Liver (tissue), 9 donors: ENCODE data around the gene AXIN1. TPM values are rescaled to one million over a fixed set of nuclear protein-coding genes. Genes with fewer than 3 reads are reported as not detected.

Source experiments
- DNase-seq: peaks from one replicate; pipeline ENCODE4 v3.0.0-alpha.2; 2017; ENCODE audit warnings: low spot score
- H3K27ac ChIP-seq, 2 donors: one replicate each; pipeline ENCODE4 v1.7.0; 2013; ENCODE audit warnings: inconsistent platforms in 2 of 2, low read length in 2 of 2, control low read depth in 1 of 2, low read depth in 1 of 2, mild to moderate bottlenecking in 1 of 2
- H3K27me3 ChIP-seq, 4 donors: one replicate each; pipeline versions ENCODE4 v1.6.1 to v1.7.0; 2013; ENCODE audit warnings: low read length in 3 of 4, inconsistent platforms in 1 of 4, mild to moderate bottlenecking in 1 of 4, moderate library complexity in 1 of 4; ENCODE audit not compliant: control insufficient read depth in 4 of 4, insufficient read depth in 4 of 4
- H3K36me3 ChIP-seq, 4 donors: one replicate each; pipeline versions ENCODE4 v1.6.1 to v1.7.0; 2013; ENCODE audit warnings: low read length in 3 of 4, mild to moderate bottlenecking in 3 of 4, low read depth in 1 of 4, moderate library complexity in 1 of 4; ENCODE audit not compliant: control insufficient read depth in 4 of 4, insufficient read depth in 3 of 4
- H3K4me1 ChIP-seq, 4 donors: one replicate each; pipeline versions ENCODE4 v1.6.1 to v1.7.0; 2013; ENCODE audit warnings: low read length in 3 of 4, mild to moderate bottlenecking in 3 of 4, moderate library complexity in 1 of 4; ENCODE audit not compliant: control insufficient read depth in 4 of 4, insufficient read depth in 4 of 4
- H3K4me3 ChIP-seq, 3 donors: one replicate each; pipeline versions ENCODE4 v1.6.1 to v1.7.0; 2013; ENCODE audit warnings: low read length in 3 of 3, control low read depth in 1 of 3, low read depth in 1 of 3, mild to moderate bottlenecking in 1 of 3
- H3K9ac ChIP-seq, 2 donors: one replicate each; pipeline ENCODE4 v1.7.0; 2013; ENCODE audit warnings: low read length in 2 of 2, mild to moderate bottlenecking in 2 of 2, moderate library complexity in 2 of 2, control low read depth in 1 of 2, low read depth in 1 of 2
- H3K9me3 ChIP-seq, 4 donors: one replicate each; pipeline versions ENCODE4 v1.6.1 to v1.7.0; 2013; ENCODE audit warnings: low read length in 3 of 4; ENCODE audit not compliant: control insufficient read depth in 4 of 4
- ATF3 ChIP-seq: IDR thresholded peaks from 2 replicates; pipeline ENCODE4 v1.6.1; 2016; ENCODE audit warnings: antibody characterized with exemption
- CTCF ChIP-seq: fragments of 150-350 bp; IDR thresholded peaks from 2 replicates; pipeline ENCODE4 v1.5.1; 2017; ENCODE audit warnings: improper control_type of control experiment, low read depth, low read length; ENCODE audit not compliant: missing input control
- EGR1 ChIP-seq, 2 donors: IDR thresholded peaks; 2 replicates each; pipeline ENCODE4 v1.6.1; 2016 to 2018; ENCODE audit warnings: antibody characterized with exemption in 2 of 2, low read depth in 2 of 2
- FOXA1 ChIP-seq: IDR thresholded peaks from 2 replicates; pipeline ENCODE4 v1.6.1; 2016; ENCODE audit warnings: antibody characterized with exemption
- FOXA2 ChIP-seq: IDR thresholded peaks from 2 replicates; pipeline ENCODE4 v1.6.1; 2016; ENCODE audit warnings: antibody characterized with exemption
- GABPA ChIP-seq, 2 donors: IDR thresholded peaks in 1 of 2; conservative IDR thresholded peaks in 1 of 2; 2 replicates each; pipeline ENCODE4 v1.6.1; 2016; ENCODE audit warnings: antibody characterized with exemption in 2 of 2, mild to moderate bottlenecking in 1 of 2, moderate library complexity in 1 of 2
- HNF4A ChIP-seq, 2 donors: conservative IDR thresholded peaks; 2 replicates each; pipeline ENCODE4 v1.6.1; 2016; ENCODE audit warnings: antibody characterized with exemption in 2 of 2, mild to moderate bottlenecking in 2 of 2
- HNF4G ChIP-seq: IDR thresholded peaks from 2 replicates; pipeline ENCODE4 v1.6.1; 2016; ENCODE audit warnings: antibody characterized with exemption
- JUND ChIP-seq, 2 donors: IDR thresholded peaks; 2 replicates each; pipeline ENCODE4 v1.6.1; 2016; ENCODE audit warnings: antibody characterized with exemption in 2 of 2
- MAX ChIP-seq: IDR thresholded peaks from 2 replicates; pipeline ENCODE4 v1.6.1; 2016; ENCODE audit warnings: antibody characterized with exemption
- NR2F2 ChIP-seq: IDR thresholded peaks from 2 replicates; pipeline ENCODE4 v1.6.1; 2016; ENCODE audit warnings: antibody characterized with exemption
- RAD21 ChIP-seq, 2 donors: IDR thresholded peaks; 2 replicates each; pipeline ENCODE4 v1.6.1; 2016; ENCODE audit warnings: antibody characterized with exemption in 2 of 2, mild to moderate bottlenecking in 2 of 2
- REST ChIP-seq: IDR thresholded peaks from 2 replicates; pipeline ENCODE4 v1.6.1; 2016; ENCODE audit warnings: antibody characterized with exemption, mild to moderate bottlenecking
- RXRA ChIP-seq, 2 donors: IDR thresholded peaks; 2 replicates each; pipeline ENCODE4 v1.6.1; 2017 to 2018; ENCODE audit warnings: antibody characterized with exemption in 2 of 2, mild to moderate bottlenecking in 1 of 2
- SP1 ChIP-seq: IDR thresholded peaks from 2 replicates; pipeline ENCODE4 v1.6.1; 2018; ENCODE audit warnings: antibody characterized with exemption, mild to moderate bottlenecking
- TAF1 ChIP-seq: conservative IDR thresholded peaks from 2 replicates; pipeline ENCODE4 v1.6.1; 2016; ENCODE audit warnings: antibody characterized with exemption, mild to moderate bottlenecking
- YY1 ChIP-seq: IDR thresholded peaks from 2 replicates; pipeline ENCODE4 v1.6.1; 2016; ENCODE audit warnings: antibody characterized with exemption, mild to moderate bottlenecking
- ZBTB33 ChIP-seq: IDR thresholded peaks from 2 replicates; pipeline ENCODE4 v1.6.1; 2016; ENCODE audit warnings: antibody characterized with exemption
- WGBS: extraction: QIAGEN DNeasy Blood & Tissue Kit; methylation state at CpG from one replicate; pipeline ENCODE4 v1.1.7; 2013; 5-methylcytosine and 5-hydroxymethylcytosine counted together
- polyA plus RNA-seq, 2 donors: library from polyadenylated mRNA; stranded (reverse) in 1 of 2; unstranded in 1 of 2; fragments of 200-250 nt in 1 of 2; fragments of >200 nt in 1 of 2; fragmentation: Nextera tagmentation in 1 of 2; extraction: Ambion mirVana in 1 of 2; gene quantifications; one replicate each; pipeline versions ENCODE4 v1.2.1 to v1.2.3, GENCODE V29; 2013 to 2015
- total RNA-seq, 2 donors: library from RNA; depleted of rRNA; stranded (reverse); fragments of >200 nt; gene quantifications; one replicate each; pipeline ENCODE4 v1.2.3, GENCODE V29; 2014
- donor health status: healthy.
- donor health status: healthy.
- donor health status: healthy.
- donor health status: healthy.
- donor health status: healthy.

Gene AXIN1
- total and polyA plus RNA-seq, 4 donors: 2.0 to 10.3 (median 7.9) TPM

GRCh38 chr16:284204-285120, 68.1 kb downstream of the AXIN1 start:
- Histone ChIP-seq H3K27me3 (peaks cover 0 to 11% (median 0%) of the 10 kb centered on the region in 4 donors), H3K9ac (no peak overlapping the region), H3K36me3 (peaks cover 0 to 18% (median 6%) of the 10 kb centered on the region in 4 donors), H3K4me3 (no peak overlapping the region), H3K4me1 (peaks cover 0 to 9% (median 3%) of the 10 kb centered on the region in 4 donors), H3K9me3 (no peaks in the 10 kb centered on the region), H3K27ac (no peak overlapping the region)
- WGBS: 93% methylated on average over 52 of the region's 52 CpGs
- no peak for DNase-seq
- no peak for TF ChIP-seq JUND (IDR thresholded peaks at IDR 0.05)
- TF ChIP-seq FOXA2: no peak
- no peak for TF ChIP-seq ATF3
- TF ChIP-seq YY1: no peak
- TF ChIP-seq CTCF: no peak
- TF ChIP-seq EGR1 (IDR thresholded peaks at IDR 0.05; ENCODE audit: low read depth in 2 of 2): no peak
- TF ChIP-seq REST: no peak
- TF ChIP-seq RAD21 (IDR thresholded peaks at IDR 0.05): no peak
- TF ChIP-seq GABPA (IDR thresholded peaks at IDR 0.05 in 1 of 2, conservative IDR thresholded peaks at IDR 0.05 in 1 of 2): no peak
- TF ChIP-seq NR2F2: no peak
- no peak for TF ChIP-seq SP1
- TF ChIP-seq ZBTB33: no peak
- no peak for TF ChIP-seq HNF4G
- no peak for TF ChIP-seq MAX
- TF ChIP-seq RXRA (IDR thresholded peaks at IDR 0.05): no peak
- TF ChIP-seq FOXA1: no peak
- no peak for TF ChIP-seq HNF4A (conservative IDR thresholded peaks at IDR 0.05)
- no peak for TF ChIP-seq TAF1
